HG02970 (cell line): ENCODE data around the gene FGFRL1.
"Not testable (repeated sequence)": the region's sequence is repeated elsewhere in the genome, so short reads cannot be mapped to it uniquely, and the experiment has no call there.

ENCODE experiments used
- ATAC-seq: cut with Tn5 transposase; IDR thresholded peaks from one replicate; pipeline ENCODE4 v1.9.1; 2021; ENCODE audit warnings: mild to moderate bottlenecking, moderate library complexity, moderate number of reproducible peaks; ENCODE audit not compliant: unreplicated experiment, low FRiP score

The FGFRL1 gene

GRCh38 chr4:991451-992296 is 19.8 kb upstream of the FGFRL1 start:
- no peak for ATAC-seq

GRCh38 chr4:992297-993110 is 18.9 kb upstream of the FGFRL1 start:
- ATAC-seq: no peak

- no peak for ATAC-seq
Observed at GRCh38 chr4:993111-994029, 18.1 kb upstream of the FGFRL1 start, which contains the start of gene SLC26A1. Gene SLC26A1 (minus strand): TSS chr4:993404. CDS start chr4:991703, 1,701 bp downstream.

GRCh38 chr4:995311-996026 is 16.0 kb upstream of the FGFRL1 start:
- ATAC-seq: no peak

GRCh38 chr4:996030-996996 is 15.1 kb upstream of the FGFRL1 start:
- no peak for ATAC-seq

- ATAC-seq: no peak
Observed at GRCh38 chr4:996997-997374, 14.4 kb upstream of the FGFRL1 start.

- ATAC-seq: no peak
Observed at GRCh38 chr4:997375-998071, 13.9 kb upstream of the FGFRL1 start.

GRCh38 chr4:998096-998691 is 13.2 kb upstream of the FGFRL1 start:
- ATAC-seq: no peak

GRCh38 chr4:999240-999863 is 12.1 kb upstream of the FGFRL1 start:
- not testable (repeated sequence) for ATAC-seq

- ATAC-seq: no peak
Observed at GRCh38 chr4:999882-1000425, 11.5 kb upstream of the FGFRL1 start.

GRCh38 chr4:1000686-1001260 is 10.7 kb upstream of the FGFRL1 start:
- no peak for ATAC-seq

- no peak for ATAC-seq
Observed at GRCh38 chr4:1001561-1002130, 9.8 kb upstream of the FGFRL1 start.

GRCh38 chr4:1002131-1002630 is 9.2 kb upstream of the FGFRL1 start:
- no peak for ATAC-seq

- no peak for ATAC-seq
Observed at GRCh38 chr4:1002631-1003251, 8.7 kb upstream of the FGFRL1 start.

GRCh38 chr4:1003271-1004070 is 8.0 kb upstream of the FGFRL1 start:
- no peak for ATAC-seq
